Endothelial cell of umbilical vein (primary cell): Measurements from ENCODE around the gene TMPRSS13. TPM values are rescaled to one million over a fixed set of nuclear protein-coding genes. Genes with fewer than 3 reads are reported as not detected.

Experiments
- BruUV-seq: library from RNA; stranded (reverse); fragments of 400-500 nt; replicated peaks from 2 replicates; lab custom pipeline; 2021; lab: Mats Ljungman, UMichigan
- CTCF ChIA-PET: fragments of 300-600, 350-600 bp; sonication (Branson Sonifier 250); formaldehyde crosslinking; loops from one replicate; lab custom pipeline; 2021; ENCODE audit warnings: antibody characterized with exemption, inconsistent platforms; lab: Charles Lee
- POLR2A ChIA-PET: fragments of 300-600, 350-600 bp; sonication (Branson Sonifier 250); formaldehyde crosslinking; loops from one replicate; lab custom pipeline; 2021; ENCODE audit warnings: antibody characterized with exemption, inconsistent platforms; lab: Charles Lee
- DNase-seq: peaks from one replicate; pipeline ENCODE4 v3.0.0-alpha.2; 2011; ENCODE audit warnings: low read depth, low spot score
- FAIRE-seq: peaks from 2 replicates; lab custom pipeline; 2011; peaks lifted over from hg19 to GRCh38; lab: Jason Lieb, UNC
- H2AFZ ChIP-seq: 2 replicates; pipeline ENCODE4 v1.6.0; 2012; ENCODE audit warnings: low read depth, low read length, control low read depth, inconsistent platforms
- H3K27ac ChIP-seq: 2 replicates; pipeline ENCODE4 v1.5.1; 2011; ENCODE audit warnings: low read depth, mild to moderate bottlenecking, control low read depth, low read length, moderate library complexity; ENCODE audit not compliant: insufficient read depth
- H3K27me3 ChIP-seq, 2 experiments: 2 replicates each; pipeline versions ENCODE4 v1.6.0 to v1.6.1; 2011; ENCODE audit warnings: low read length in 2 of 2, mixed read lengths in 1 of 2; ENCODE audit not compliant: control insufficient read depth in 2 of 2, insufficient read depth in 2 of 2
- H3K36me3 ChIP-seq, 2 experiments: 2 replicates in 1 of 2; 3 replicates in 1 of 2; pipeline ENCODE4 v1.5.1; 2011; ENCODE audit warnings: low read length in 2 of 2, mild to moderate bottlenecking in 1 of 2, moderate library complexity in 1 of 2; ENCODE audit not compliant: control insufficient read depth in 2 of 2, insufficient read depth in 2 of 2; ENCODE audit errors: extremely low read depth in 1 of 2
- H3K4me1 ChIP-seq: 3 replicates; pipeline ENCODE4 v1.5.1; 2011; ENCODE audit warnings: mild to moderate bottlenecking, low read length; ENCODE audit not compliant: control insufficient read depth, insufficient read depth; ENCODE audit errors: extremely low read depth
- H3K4me2 ChIP-seq: 2 replicates; pipeline ENCODE4 v1.6.1; 2011; ENCODE audit warnings: low read length, control low read depth, mixed read lengths; ENCODE audit not compliant: insufficient read depth
- H3K4me3 ChIP-seq, 3 experiments: fragments of 200-600 bp in 1 of 3; sonication (generic), shearing (Covaris generic) in 1 of 3; replicated peaks in 1 of 3; 2 replicates each; pipeline ENCODE4 v1.5.1; 2011 to 2016; ENCODE audit warnings: control low read depth in 3 of 3, low read length in 3 of 3, mild to moderate bottlenecking in 2 of 3, inconsistent platforms in 1 of 3, low read depth in 1 of 3, moderate library complexity in 1 of 3; ENCODE audit not compliant: insufficient read depth in 1 of 3
- H3K79me2 ChIP-seq: 2 replicates; pipeline ENCODE4 v1.6.0; 2012; ENCODE audit warnings: low read length, inconsistent platforms; ENCODE audit not compliant: control insufficient read depth, insufficient read depth
- H3K9ac ChIP-seq: replicated peaks from 2 replicates; pipeline ENCODE3; 2011; ENCODE audit warnings: low read length, control low read depth; ENCODE audit not compliant: insufficient read depth; ENCODE audit errors: extremely low read depth
- H3K9me1 ChIP-seq: replicated peaks from 3 replicates; pipeline ENCODE4 v1.6.0; 2011; ENCODE audit warnings: mild to moderate bottlenecking, low read length; ENCODE audit not compliant: control insufficient read depth, insufficient read depth; ENCODE audit errors: extremely low read depth
- H3K9me3 ChIP-seq: replicated peaks from 2 replicates; pipeline ENCODE4 v1.5.1; 2012; ENCODE audit warnings: low read length, inconsistent platforms; ENCODE audit not compliant: control insufficient read depth, insufficient read depth
- H4K20me1 ChIP-seq: replicated peaks from 2 replicates; pipeline ENCODE3; 2011; ENCODE audit warnings: mild to moderate bottlenecking, low read length; ENCODE audit not compliant: control insufficient read depth, insufficient read depth; ENCODE audit errors: extremely low read depth
- EZH2 ChIP-seq: IDR thresholded peaks from 2 replicates; pipeline ENCODE4 v1.6.1; 2012; ENCODE audit warnings: borderline replicate concordance, low read depth, mild to moderate bottlenecking, moderate library complexity, low read length, inconsistent platforms; ENCODE audit not compliant: severe bottlenecking
- FOS ChIP-seq: IDR thresholded peaks from 2 replicates; pipeline ENCODE4 v1.6.1; 2011; ENCODE audit warnings: mild to moderate bottlenecking, low read length, moderate library complexity, borderline replicate concordance; ENCODE audit not compliant: insufficient read depth
- GATA2 ChIP-seq: IDR thresholded peaks from 2 replicates; pipeline ENCODE4 v1.7.0; 2011; ENCODE audit warnings: low read depth, mild to moderate bottlenecking, moderate library complexity, mixed read lengths, low read length; ENCODE audit not compliant: insufficient read length, insufficient read depth
- JUN ChIP-seq: IDR thresholded peaks from 2 replicates; pipeline ENCODE4 v1.6.1; 2011; ENCODE audit warnings: borderline replicate concordance, low read depth; ENCODE audit not compliant: insufficient read length, insufficient read depth
- MYC ChIP-seq: IDR thresholded peaks from one replicate; pipeline ENCODE4 v1.6.1; 2011; ENCODE audit warnings: mild to moderate bottlenecking, low read depth, low read length
- POLR2A ChIP-seq: IDR thresholded peaks from 2 replicates; pipeline ENCODE4 v1.6.1; 2012; ENCODE audit warnings: low read depth, mild to moderate bottlenecking, control low read depth, low read length
- POLR2AphosphoS5 ChIP-seq: IDR thresholded peaks from 2 replicates; pipeline ENCODE4 v1.6.1; 2012; ENCODE audit warnings: low read depth, mild to moderate bottlenecking, control low read depth, low read length, moderate library complexity; ENCODE audit not compliant: insufficient read depth
- dilution Hi-C: fragments of 300-500 bp; cut with MboI; formaldehyde crosslinking; loops from one replicate; pipeline ENCODE4 v1.15.0; 2019; ENCODE audit warnings: low sequenced_read_pairs; ENCODE audit not compliant: extremely low pct_ligation_motif_present
- intact Hi-C: fragments of 100-400 bp; cut with micrococcal nuclease; formaldehyde crosslinking; loops from one replicate; pipeline ENCODE4 v1.10.0; 2022
- polyA plus RNA-seq, 4 experiments: library from polyadenylated mRNA; depleted of rRNA in 3 of 4; stranded (reverse) in 3 of 4; unstranded in 1 of 4; fragments of >200 nt; gene quantifications; 2 replicates each; pipeline versions ENCODE4 v1.2.1 to v1.2.3, GENCODE V29; 2011 to 2012; ENCODE audit warnings: missing spikeins in 1 of 4
- total RNA-seq: library from RNA; stranded (reverse); gene quantifications from 2 replicates; pipeline ENCODE4 v1.2.3, GENCODE V29; 2021
- TF ChIP-seq, protein P1 (sequence below): IDR thresholded peaks from 2 replicates; pipeline ENCODE4 v1.6.1; 2011; ENCODE audit not compliant: insufficient read depth, insufficient read length
- TF ChIP-seq, protein P2 (sequence below), 2 donors: IDR thresholded peaks; 1 replicate in 1 of 2; 2 replicates in 1 of 2; pipeline ENCODE4 v1.5.1; 2011; ENCODE audit warnings: low read length in 2 of 2, mild to moderate bottlenecking in 2 of 2, moderate library complexity in 2 of 2, control low read depth in 1 of 2, inconsistent platforms in 1 of 2, low read depth in 1 of 2; ENCODE audit not compliant: insufficient read depth in 1 of 2; ENCODE audit errors: extremely low read depth in 1 of 2

The TMPRSS13 gene
- total and polyA plus RNA-seq, 2 donors (not counting 3 experiments of a cell fraction or from before 2014, with no cell fraction given) = 0.22 to 0.46 TPM

DNA sequence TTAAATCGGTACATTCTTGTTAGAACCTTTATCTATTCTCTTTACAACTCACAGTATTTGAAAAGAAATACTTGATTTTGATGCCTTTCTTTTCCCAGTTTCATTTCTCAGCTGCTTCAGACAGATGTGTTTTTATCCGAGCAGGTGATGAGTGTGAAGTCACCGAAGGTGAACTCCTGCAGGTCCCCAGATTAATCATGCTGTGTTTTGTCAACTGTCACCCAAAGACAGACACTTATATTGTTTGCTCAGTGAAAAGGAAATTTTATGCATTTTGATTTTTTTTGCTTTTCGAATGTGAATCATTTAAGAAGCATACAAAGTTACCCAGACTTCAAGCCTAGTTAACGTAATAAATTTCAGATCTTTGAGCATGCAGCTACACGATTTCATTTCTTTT lies 7.8 kb upstream of the TMPRSS13 start:
- FAIRE-seq = no peak
- no peak overlapping the region for H3K9ac ChIP-seq
- ChIA-PET POLR2A (no interaction called here), CTCF (interaction anchor here (1.1 to 3.8 kb wide), 4 partner anchors 10 to 129 kb away, joined by 3 to 25 read pairs (median 4); no protein-coding TSS in a partner anchor)
- no peak overlapping the region for H3K27ac ChIP-seq
- no peaks in the 10 kb centered on the region for H3K79me2 ChIP-seq
- no peak overlapping the region for H3K4me2 ChIP-seq
- no peak overlapping the region for H3K4me3 ChIP-seq
- no peaks in the 10 kb centered on the region for H4K20me1 ChIP-seq
- H3K36me3 ChIP-seq = no peaks in the 10 kb centered on the region
- H3K4me1 ChIP-seq = no peaks in the 10 kb centered on the region
- intact Hi-C loops = no loop called here
- TF ChIP-seq, protein P1, sequence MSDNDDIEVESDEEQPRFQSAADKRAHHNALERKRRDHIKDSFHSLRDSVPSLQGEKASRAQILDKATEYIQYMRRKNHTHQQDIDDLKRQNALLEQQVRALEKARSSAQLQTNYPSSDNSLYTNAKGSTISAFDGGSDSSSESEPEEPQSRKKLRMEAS = no peak
- TF ChIP-seq FOS (no peak), POLR2A (no peak), JUN (no peak), EZH2 (no peak), MYC (no peak), POLR2AphosphoS5 (no peak), GATA2 (no peak)
- TF ChIP-seq, protein P2, sequence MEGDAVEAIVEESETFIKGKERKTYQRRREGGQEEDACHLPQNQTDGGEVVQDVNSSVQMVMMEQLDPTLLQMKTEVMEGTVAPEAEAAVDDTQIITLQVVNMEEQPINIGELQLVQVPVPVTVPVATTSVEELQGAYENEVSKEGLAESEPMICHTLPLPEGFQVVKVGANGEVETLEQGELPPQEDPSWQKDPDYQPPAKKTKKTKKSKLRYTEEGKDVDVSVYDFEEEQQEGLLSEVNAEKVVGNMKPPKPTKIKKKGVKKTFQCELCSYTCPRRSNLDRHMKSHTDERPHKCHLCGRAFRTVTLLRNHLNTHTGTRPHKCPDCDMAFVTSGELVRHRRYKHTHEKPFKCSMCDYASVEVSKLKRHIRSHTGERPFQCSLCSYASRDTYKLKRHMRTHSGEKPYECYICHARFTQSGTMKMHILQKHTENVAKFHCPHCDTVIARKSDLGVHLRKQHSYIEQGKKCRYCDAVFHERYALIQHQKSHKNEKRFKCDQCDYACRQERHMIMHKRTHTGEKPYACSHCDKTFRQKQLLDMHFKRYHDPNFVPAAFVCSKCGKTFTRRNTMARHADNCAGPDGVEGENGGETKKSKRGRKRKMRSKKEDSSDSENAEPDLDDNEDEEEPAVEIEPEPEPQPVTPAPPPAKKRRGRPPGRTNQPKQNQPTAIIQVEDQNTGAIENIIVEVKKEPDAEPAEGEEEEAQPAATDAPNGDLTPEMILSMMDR (IDR thresholded peaks at IDR 0.05; ENCODE audit: extremely low read depth in 1 of 2, insufficient read depth in 1 of 2, low read depth in 1 of 2, low read length in 2 of 2) = no peak
- no peak overlapping the region for H2AFZ ChIP-seq
- no peaks in the 10 kb centered on the region for H3K9me1 ChIP-seq
- no peaks in the 10 kb centered on the region for H3K9me3 ChIP-seq
- peaks cover 5 to 6% of the 10 kb centered on the region in 2 experiments for H3K27me3 ChIP-seq
- BruUV-seq = no TSS peak
- dilution Hi-C loops = no loop called here
- DNase-seq = no peak
